ENCODE measurements around the gene EPS15.
"Not testable (repeated sequence)": the region's sequence is repeated elsewhere in the genome, so short reads cannot be mapped to it uniquely, and the experiment has no call there.

Gene EPS15

DNA sequence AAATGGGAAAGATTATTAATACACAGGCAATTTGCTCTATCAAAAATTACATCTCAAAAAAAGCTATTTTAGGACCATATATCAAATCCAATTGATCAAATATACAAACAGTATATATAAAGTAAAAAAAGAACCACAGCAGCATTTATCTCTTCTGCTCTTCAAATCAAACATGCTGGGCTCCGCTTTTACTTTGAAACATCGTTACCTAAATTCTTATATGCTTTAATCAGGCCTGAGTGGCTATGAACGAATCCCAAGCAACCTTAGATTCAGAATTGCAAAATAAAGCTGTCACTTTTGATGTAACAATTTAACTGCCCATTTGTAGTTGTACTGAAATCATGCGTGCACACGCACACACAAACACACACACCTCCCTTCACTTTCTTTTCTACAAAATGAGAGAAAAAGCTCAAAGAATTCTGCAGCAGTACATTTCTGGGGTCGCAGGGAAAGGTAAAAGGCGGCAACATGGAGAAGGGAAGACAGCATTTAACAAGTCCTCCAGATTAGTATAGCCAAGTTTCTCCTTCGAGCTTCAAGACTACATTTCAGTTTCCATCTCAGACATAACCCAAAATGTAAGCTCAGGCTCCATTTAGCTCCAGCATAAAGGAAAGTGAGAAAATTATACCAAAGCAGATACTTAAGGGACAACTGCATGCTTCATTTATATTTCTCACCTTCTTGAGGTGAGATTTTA lies 96.5 kb downstream of the EPS15 start:
- DNase-seq: no peak

DNA sequence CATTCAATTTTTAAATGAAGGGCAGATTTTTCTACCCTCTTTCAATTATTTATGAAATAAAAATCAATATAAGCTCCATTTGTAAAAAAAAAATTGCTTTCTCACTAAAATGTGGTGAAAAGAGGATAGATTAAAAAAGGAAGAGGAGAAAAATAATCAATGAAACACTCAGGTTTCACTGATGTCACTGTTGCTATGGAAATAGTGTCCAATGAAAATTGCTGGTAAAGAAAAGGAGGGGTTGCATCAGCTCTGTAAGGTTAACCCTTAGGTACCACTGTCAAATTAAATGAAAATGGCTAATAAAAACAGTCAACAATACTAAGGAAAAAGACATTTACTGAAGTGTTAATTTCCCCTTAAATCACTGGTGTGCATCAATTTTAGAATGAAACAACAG lies 97.1 kb downstream of the EPS15 start:
- no peak for DNase-seq

GRCh38 chr1:51420867-51421627 lies 98.0 kb downstream of the EPS15 start:
- no peak for DNase-seq

DNA sequence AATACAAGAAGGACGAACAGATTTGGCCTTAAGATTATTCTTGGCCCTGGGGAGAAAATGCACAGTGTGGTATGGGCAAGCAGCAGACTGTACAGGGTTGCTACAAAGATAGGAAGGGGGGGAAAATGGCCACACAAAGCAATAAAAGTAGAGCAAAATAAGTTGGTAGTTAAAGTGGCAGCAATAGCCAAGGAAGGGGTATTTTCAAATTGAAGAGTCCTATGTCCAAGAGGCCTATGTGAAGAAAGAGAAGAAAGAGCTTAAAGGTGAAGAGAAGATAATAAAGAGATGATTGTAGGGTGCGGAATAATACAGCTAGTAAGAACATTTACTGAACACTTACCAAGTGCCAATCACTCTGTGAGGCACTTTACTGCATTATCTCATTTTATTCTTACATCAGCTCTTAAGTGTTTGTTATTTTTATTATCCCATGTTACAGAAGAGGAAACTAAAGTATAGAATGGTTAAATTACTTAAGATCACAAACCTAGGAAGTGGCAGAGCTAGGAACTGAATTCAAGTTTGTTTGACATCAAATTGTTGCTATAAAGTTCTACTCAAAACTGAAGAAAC lies 100.6 kb downstream of the EPS15 start:
- DNase-seq: no peak

DNA sequence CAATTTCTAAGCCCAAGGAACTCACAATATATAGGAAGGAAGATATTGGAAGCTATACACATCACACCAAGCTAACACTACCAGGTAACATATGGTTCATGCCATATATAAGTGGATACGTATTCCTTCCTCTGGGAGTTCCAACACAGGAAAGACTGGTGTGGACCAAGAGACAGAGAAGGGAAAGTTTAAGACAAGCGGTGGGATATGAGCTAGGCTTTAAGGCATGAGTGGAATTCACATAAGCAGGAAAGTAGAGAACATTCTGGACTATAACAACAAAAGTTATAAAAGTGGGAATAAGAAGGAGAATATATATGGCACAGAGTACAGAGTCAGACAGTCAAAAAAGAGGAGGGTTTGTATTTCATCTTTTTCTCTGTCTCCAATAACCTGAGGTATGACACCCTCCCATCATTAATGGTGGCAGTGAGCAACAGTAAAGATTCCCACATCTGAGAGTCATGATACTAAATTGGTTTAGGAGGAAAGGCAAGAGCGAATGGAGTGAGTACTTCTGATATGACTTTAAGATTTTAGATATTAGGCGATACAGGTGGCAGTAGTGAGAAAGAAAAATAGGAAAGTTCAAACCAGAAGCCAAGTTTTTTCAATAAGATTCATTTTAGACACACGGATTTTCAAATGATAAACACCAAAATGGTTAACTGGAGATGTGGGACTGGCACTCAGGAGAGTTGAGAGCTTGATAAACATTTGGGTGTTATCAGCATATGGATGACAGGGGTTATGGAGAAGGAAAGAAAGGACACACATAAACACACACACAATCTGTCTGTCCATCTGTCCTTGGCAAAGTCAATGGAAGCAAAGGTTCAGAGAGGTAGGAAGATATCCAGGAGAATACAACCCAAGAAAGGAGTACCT lies 101.3 kb downstream of the EPS15 start:
- DNase-seq: no peak

- DNase-seq: no peak
Observed at GRCh38 chr1:51416910-51417309, 102.2 kb downstream of the EPS15 start.

DNA sequence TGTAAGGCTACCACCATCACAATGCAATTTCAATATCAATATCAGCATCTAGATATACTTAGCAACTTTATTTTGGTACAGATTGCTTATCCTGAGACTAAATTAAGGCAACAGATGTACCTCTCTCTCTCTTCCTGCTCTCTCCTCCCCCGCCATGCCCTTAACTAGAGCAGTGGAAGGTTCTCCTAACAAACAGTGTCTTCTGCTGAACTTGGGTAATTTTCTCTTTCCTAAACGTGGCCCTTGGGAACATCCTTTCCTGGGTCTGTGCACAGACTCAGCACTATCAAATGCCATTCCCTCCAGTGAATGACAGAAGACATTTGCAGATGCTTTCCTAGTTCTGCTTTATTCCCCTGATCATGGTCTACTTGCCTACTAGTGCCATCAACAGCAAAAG lies 103.1 kb downstream of the EPS15 start:
- no peak for DNase-seq

DNA sequence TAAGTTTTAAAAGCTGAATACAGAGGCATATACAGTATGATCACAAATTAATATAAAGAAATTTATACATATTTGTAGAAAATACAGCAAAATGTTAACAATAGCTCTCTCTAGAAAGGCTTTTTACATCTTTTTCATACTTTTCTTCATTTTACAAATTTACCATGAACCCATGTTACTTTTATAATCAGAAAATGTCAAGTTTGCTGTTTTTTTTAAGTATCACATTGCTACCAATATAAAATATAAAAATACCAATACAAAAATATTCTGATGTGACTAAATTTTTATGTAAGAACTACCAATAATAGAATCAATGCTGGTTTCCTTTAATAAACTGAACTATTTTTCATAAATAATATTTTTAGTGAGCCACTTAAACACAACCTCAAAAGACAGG lies 104.3 kb downstream of the EPS15 start:
- DNase-seq: no peak

GRCh38 chr1:51411820-51412219 lies 107.2 kb downstream of the EPS15 start:
- DNase-seq: not testable (repeated sequence)

GRCh38 chr1:51410568-51411460 lies 108.3 kb downstream of the EPS15 start:
- no peak for DNase-seq

DNA sequence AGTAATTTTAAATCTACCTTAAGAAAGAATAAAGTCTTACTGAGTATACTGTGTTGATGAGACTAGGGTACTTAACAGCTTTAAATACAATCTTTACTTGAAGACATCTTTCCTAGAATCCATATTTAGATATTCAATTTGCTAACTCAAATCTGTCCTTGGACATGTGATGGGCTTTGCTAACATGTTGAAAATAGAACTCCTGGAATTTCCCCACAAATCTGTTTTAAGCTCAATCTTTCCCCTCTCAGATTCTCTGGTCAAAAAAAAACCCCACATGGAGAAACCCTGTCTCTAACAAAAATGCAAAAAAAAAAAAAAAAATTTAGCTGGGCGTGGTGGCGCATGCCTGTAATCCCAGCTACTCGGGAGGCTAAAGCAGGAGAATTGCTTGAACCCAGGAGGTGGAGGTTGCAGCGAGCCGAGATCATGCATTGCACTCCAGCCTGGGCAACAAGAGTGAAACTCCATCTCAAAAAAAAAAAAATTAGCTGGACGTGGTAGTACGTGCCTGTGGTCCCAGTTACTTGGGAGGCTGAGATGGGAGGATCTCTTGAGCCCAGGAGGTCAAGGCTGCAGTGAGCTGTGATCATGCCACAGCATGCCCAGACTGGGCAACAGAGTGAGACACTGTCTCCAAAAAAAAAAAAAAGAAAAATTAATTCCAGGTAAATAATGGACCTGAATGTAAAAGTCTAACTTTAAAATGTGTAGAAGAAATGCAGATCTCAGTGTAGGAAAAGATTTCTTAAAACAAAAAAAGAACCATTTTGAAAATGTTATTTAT lies 109.1 kb downstream of the EPS15 start:
- DNase-seq: not testable (repeated sequence)

DNA sequence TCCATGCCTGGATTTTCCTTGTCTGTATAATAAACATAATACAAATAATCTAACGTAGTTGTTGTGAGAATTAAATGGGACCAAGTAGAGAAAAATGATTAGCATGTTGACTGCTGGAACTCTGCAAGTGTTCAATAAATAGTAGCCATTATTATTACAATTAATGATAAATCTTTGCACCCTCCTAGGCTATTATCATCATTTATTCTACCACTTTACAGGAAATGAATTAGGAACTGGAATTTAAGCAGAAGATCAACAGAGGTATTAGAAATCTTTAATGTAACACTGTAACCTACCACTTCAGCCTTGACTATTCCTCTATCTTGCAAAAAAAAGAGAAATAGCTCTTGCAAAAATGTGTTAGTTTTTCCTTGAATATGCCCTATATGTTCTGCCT lies 126.8 kb downstream of the EPS15 start:
- DNase-seq: no peak

DNA sequence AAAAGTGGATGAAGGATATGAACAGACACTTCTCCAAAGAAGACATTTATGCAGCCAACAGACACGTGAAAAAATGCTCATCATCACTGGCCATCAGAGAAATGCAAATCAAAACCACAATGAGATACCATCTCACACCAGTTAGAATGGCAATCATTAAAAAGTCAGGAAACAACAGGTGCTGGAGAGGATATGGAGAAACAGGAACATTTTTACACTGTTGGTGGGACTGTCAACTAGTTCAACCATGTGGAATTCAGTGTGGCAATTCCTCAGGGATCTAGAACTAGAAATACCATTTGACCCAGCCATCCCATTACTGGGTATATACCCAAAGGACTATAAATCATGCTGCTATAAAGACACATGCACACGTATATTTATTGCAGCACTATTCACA lies 128.4 kb downstream of the EPS15 start:
- not testable (repeated sequence) for DNase-seq

DNA sequence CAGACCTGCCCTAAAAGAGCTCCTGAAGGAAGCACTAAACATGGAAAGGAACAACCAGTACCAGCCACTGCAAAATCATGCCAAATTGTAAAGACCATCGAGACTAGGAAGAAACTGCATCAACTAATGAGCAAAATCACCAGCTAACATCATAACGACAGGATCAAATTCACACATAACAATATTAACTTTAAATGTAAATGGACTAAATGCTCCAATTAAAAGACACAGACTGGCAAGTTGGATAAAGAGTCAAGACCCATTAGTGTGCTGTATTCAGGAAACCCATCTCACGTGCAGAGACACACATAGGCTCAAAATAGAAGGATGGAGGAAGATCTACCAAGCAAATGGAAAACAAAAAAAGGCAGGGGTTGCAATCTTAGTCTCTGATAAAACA lies 131.8 kb downstream of the EPS15 start:
- DNase-seq: not testable (repeated sequence)

GRCh38 chr1:51386259-51386658 lies 132.8 kb downstream of the EPS15 start:
- not testable (repeated sequence) for DNase-seq

DNA sequence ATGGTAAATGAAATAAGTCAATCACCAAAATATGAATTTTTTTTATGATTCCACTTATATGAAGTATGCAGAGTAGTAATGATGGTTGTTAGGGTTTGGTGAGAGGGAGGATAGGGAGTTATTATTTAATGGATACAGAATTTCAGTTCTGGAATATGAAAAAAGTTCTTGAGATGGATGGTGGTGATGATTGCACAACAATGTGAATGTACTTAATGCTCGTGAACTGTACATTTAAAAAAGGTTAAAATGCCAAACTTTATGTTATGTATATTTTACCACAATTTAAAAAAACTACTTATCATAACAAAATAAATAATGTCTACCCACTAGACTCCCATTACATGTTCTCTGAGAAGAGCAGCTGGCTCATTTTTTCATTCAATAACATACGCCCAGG lies 133.3 kb downstream of the EPS15 start:
- no peak for DNase-seq

DNA sequence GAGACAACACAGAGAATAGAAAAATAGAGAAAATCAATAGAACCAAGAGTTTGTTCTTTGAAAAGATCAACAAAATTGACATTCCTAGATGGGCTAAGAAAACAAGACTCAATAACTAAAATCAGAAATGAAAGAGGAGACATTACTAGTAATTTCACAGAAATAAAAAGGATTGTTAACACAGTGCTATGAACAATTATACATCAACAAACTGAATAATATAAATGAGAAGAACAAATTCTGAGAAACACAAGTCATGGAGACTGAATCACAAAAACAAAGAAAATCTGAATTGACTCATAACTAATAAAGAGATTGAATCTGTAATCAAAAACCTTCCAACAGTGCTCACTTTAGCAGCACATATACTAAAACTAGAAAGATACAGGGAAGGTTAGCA lies 137.1 kb downstream of the EPS15 start:
- no peak for DNase-seq

DNA sequence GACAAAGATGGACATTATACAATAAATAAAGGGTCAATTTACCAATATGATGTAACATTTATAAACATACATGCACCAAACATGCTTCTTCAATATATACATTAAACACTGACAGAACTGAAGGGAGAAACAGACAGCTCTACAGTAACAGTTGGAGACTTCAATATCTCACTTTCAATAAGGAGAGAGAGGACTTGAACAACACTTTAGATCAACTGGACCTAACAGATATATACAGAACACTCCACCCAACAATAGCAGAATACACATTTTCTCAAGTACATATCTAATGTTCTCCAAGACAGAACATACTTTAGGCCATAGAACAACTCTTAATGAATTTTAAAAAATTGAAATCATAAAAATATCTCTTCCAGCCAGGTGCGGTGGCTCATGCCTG lies 138.1 kb downstream of the EPS15 start:
- no peak for DNase-seq

DNA sequence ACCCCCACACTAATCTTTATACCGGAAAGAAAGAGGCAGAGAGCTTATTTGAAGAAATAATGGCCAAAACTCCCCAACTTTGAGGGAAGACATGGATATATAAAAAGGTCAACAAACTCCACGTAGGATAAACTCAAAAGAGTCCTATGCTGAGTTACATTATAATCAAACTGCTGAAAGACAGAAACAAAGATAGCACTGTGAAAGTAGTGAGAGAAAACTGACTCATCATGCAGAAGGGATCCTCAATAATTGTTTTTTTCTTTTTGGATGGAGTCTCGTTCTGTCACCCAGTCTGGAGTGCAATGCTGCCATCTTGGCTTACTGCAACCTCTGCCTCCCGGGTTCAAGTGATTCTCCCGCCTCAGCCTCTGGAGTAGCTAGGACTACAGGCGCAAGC lies 140.2 kb downstream of the EPS15 start:
- DNase-seq: no peak

DNA sequence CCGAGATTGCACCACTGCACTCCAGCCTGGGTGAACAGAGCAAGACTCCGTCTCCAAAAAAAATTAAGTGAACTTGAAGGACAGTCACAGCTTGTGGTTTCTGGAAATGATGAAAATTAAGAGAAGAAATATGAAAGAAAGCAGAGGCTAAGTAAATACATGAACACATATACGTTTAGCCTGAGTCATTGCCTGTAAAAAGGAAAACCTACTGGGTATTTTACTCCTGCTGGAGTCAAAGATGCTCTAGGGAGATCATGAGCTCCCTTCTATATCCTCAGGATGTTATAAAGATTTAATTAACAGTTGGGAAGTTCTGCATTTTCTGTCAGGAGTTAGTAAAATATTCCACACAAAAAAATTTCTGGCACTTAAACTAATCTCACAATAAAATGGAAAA lies 145.2 kb downstream of the EPS15 start:
- no peak for DNase-seq

- no peak for DNase-seq
Observed at GRCh38 chr1:51372561-51372960, 146.5 kb downstream of the EPS15 start.

All from activated CD8-positive, alpha-beta memory T cell treated with anti-CD3 and anti-CD28 coated beads, Interleukin-2, amount 50 U/mL, for 48 hours (primary cell).